GM19463 (cell line): ENCODE measurements around the gene CATSPERB.
"Not testable (repeated sequence)": the region's sequence is repeated elsewhere in the genome, so short reads cannot be mapped to it uniquely, and the experiment has no call there.

Experiments used
- ATAC-seq: cut with Tn5 transposase; IDR thresholded peaks from one replicate; pipeline ENCODE4 v1.9.1; 2021; ENCODE audit warnings: mild to moderate bottlenecking, moderate library complexity; ENCODE audit not compliant: unreplicated experiment

The CATSPERB gene

DNA sequence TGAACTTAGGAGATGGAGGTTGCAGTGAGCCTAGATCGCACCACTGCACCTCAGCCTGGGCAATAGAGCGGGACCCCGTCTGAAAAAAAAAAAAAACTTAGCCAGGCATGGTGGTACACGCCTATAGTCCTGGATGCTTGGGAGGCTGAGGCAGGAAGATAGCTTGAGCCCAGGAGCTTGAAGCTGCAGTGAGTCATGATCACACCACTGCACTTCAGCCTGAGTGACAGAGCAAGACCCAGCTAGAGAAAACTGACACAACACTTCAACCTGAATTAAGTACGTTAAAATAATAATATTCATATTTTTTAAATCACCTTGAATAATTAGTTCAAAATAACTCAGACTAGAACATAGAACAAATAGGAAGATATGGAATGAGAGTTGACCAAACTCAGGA is 5.7 kb upstream of the CATSPERB start:
- no peak for ATAC-seq

DNA sequence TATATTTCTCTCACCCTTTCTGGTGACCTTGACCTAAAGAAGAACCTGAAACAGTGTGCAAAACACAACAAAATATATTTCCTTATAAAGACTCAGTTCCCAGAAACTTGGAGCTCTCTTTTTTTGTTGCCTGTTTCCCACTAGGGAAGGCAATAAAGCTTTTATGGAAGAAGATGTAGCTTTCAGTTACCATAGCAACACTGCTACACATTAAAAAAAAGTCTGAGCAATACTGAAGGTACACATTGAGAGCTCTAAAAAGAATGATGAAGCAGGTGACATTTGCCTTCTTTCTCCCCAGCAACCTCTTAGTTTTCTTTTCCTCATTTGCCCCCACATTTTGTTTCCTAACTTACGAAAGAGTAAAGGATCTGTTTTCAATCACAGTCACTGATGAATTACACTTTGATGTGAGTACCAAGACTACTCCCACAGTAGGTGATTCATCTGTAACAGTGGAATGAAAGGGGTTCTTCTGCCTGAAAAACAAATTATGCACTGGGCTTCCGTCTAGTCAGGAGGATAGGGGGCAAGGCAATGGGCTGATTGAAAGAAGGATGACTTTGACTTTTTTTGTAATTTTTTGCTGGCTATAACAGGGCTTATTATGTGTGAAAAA is 1.1 kb upstream of the CATSPERB start:
- ATAC-seq: no peak

DNA sequence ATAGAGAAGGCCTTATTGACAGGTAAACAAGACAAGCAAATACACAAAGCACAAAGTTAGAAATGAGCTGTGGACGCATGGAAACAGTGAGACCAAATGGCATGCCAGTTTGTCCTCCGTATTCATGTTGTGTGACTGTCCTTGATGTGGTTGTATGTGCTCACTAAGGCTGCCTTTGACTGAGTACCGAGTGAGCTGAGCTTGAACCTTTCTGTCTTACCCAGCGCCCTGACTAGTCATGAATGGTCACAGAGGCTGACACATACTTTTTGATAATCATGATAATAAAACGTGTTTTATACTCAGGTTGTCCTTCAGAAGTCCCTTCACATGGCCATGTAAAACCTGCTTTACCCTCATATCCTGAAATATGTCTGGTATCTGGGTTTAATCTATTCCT is 553 bp upstream of the CATSPERB start:
- no peak for ATAC-seq

DNA sequence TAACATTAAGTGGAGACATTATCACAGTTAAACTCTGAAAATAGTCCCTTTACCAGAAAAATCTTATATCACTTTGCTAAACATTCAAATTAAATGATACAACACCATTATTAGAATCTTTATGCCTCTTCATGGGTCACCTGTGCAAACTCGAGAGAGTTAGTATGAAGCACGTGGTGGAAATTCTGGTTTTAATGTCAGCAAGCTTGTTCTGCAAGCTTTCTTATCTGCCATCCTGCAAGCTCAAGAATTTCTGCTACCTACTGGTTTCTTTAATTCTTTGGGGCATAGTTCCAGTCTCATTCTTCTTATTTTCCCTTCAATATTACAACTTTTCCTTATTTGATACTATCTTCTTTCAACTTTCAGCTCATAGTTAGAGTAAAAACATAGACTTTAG is 868 bp downstream of the CATSPERB start:
- no peak for ATAC-seq

DNA sequence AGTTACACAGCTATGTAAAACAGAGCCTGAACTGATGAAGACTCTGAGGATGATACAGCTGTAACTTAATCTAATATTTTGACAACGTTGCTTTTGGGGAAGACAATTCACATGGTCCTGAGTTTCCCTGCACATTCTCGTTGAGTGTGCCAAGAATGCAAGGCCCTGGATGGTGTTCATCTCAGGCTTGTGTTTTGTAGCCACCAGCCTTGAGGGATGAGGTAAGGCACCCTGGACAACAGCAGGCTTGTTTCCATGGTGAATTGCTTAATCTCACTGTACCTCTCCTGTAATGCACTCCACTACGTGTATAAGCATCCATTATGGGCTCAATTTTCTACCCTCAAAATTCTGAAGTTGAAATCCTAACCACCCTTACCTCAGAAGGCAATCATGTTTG is 2.1 kb downstream of the CATSPERB start:
- no peak for ATAC-seq

DNA sequence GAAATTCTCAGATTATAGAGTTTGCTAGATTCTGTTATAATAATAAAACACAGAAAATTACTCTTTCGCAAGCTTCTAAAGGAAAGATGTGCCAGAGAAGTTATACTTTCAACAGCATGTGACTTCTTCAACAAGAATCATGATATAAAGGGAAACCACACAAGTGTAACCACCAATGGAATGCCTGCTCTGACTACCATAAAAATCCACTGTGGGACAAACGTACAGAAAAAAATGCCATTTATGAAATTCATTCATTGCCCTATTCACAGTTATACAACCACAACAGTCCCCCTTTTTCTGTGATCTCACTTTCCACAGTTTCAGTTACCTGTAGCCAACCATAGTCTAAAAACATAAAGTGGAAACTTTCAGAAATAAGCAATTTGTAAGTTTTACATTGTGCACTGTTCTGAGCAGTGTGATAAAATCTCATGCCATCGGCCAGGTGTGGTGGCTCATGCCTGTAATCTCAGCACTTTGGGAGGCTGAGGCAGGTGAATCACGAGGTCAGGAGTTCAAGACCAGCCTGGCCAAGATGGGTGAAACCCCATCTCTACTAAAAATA is 3.2 kb downstream of the CATSPERB start:
- ATAC-seq: no peak

DNA sequence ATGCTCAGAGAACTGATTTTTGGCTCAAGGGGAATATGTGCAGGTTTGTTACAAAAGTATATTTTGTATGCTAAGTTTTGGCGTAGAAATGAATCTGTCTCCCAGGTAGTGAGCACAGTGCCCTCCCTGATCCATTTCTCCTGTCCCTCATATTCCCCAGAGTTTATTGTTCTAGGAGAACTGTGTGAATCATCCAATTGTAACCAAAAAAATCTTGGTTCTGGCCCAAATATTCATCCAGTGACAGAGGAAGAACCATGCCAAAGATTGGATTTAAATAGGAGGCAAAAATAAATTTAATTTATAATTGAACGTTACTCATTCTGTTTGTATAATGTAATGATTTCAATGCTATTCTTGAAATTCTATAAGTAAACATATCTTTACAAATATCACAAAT is 4.8 kb downstream of the CATSPERB start:
- no peak for ATAC-seq

DNA sequence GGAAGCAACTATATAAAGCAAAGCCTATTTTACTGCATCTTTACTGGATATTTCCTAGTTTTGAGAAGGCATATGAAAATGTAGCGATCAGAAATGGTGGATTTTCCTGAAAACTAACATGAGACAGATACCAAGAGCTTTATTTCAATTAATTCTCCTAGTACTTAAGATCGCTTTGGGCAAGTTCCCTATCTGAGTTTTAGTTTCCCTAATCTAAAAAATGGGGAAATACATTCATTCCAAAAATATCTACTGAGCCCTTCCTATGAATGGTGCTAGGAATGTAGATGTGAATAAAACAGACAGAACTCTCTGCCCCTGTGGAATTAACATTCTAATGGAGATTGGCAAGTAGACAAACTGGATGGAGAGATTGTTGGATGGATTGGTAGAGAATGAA is 8.4 kb downstream of the CATSPERB start:
- ATAC-seq: no peak

DNA sequence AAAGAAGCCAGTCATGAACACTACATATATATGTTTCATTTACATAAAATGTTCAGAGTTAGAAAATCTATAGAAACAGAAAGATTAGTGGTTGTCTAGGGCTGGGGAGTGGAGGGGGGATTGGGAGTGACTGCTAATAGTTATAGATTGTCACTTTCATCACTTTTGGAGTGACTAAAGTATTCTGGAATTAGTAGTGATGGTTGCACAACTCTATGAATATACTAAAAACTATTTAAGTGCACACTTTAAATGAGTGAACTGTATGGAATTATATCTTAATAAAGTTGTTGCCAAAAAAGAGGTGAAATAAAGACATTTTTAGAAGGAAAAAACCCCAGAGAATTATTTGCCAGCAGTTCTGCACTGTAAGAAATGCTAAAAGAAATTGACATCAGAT is 9.5 kb downstream of the CATSPERB start:
- ATAC-seq: no peak

DNA sequence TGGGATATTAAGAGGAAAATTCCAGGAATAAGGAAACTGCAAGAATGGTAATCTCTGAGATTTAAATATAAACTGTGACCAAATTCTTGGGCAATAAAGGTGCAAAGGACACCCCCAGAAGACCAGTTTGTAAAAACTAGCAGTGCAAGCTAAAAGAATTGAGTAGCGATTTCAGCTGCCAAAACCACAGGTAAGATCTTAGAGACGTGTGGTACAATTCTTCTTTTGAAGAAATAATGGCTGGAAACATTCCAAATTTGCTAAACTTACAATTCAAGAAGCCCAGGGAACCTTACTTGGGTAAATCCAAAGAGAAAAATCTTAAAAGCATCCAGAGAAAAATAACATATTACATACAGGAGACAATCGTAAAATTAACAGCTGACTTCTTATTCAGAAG is 12.0 kb downstream of the CATSPERB start:
- ATAC-seq: no peak

DNA sequence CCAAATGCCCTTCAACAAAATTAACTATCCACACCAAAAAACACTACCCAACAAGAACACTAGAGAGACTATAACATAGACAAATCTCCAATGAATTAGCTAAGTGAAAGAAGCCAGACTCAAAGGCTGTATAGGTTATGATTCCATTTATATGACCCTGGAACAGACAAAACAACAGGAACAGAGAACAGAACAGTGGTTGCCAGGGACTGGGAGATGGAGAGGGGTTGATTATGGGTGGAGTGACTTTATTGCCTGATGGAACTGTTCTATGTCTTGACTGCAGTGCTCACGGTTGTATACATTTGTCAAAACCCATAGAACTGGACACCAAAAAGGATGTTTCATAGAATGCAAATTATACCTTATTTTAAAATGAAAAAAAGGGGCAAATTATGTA is 14.9 kb downstream of the CATSPERB start:
- no peak for ATAC-seq

DNA sequence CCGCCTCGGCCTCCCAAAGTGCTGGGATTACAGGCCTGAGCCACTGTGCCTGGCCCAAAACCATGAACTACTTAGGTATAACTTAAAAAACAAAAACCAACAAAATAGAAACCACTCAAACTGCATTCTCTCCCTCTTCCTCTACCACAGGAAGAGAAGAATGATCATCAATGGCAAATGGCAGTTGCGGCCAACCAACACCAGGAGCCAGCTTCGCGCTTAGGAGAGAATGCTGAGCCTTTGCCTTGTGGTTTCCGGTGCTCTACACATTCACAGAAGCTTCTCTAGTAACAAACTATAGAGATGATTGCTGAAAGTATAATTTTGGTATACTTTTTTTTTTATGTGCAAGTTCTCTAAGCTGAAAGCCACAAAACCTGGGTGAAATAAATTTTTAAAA is 17.1 kb downstream of the CATSPERB start:
- ATAC-seq: no peak

DNA sequence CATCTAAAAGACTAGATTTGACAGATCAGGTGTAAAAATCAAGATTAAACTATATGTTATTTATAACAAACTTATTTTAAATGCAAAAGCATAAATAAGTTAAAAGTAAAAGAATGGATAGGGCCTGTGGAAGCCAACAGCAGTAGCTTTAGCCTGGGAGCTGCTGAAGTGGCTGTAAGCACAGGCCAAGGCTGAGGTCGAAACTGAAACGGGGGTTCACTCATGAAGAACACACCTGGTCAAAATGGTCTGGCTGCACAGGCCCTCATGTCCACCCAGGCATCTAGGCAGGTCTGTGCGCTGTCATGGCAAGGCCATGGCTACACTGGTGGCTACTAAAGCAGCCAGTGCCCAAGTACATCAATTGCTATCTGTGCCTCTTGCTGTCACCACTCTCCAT is 23.1 kb downstream of the CATSPERB start:
- no peak for ATAC-seq

DNA sequence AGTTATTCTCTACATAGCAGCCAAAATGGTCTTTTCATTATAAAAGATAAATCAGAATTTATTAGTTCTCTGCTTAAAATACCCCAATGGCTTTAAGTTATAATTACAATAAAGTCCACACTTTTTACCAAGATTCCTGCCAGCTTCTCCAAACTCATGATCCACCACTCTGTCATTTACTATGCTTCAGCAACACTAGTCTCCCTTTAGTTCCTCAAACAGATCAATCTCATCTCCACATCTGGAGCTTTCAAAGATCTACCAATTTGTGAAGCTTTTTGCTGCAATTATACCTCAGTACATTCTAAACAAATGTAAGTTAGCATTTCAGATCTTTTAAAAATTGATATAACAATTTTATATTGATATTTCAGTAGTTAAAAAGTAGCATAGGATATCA is 24.9 kb downstream of the CATSPERB start:
- ATAC-seq: no peak

DNA sequence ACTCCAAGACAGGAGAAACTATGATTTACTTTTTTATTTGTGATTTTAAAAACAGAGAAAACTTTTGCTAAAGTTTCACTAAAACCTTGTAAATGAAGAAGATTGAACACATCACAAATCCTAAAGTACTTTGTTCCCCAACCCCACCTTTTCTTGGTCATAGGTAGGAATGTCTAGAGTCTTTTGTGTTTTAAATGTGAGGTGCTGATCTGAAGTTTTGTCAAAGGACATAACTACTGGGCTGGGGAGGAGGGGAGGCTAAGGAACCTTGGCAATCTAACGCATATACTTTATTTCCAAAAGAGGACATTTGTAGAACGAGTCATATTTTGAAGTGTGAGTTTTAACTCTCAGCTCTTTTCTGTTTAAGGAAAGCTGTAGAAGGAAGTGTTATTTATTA is 37.2 kb downstream of the CATSPERB start:
- ATAC-seq: no peak

DNA sequence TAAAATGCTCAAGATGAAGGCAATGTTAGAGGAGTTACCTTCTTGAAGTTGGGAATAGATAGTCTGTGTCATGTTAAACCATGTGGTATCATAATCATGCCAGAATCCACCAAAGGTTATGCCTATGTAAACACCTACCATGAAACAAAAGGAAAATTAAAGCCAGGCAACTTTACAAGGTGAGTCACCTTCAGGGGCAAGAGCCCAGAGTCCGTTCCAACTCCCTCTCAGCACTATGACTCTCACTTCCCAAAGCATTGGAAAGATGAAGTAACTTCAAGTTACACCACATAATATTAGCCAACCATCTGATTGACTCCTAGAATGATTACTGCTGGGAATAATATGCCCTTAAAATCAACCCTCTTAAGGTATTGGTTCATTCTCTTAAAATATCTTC is 38.5 kb downstream of the CATSPERB start:
- ATAC-seq: no peak

DNA sequence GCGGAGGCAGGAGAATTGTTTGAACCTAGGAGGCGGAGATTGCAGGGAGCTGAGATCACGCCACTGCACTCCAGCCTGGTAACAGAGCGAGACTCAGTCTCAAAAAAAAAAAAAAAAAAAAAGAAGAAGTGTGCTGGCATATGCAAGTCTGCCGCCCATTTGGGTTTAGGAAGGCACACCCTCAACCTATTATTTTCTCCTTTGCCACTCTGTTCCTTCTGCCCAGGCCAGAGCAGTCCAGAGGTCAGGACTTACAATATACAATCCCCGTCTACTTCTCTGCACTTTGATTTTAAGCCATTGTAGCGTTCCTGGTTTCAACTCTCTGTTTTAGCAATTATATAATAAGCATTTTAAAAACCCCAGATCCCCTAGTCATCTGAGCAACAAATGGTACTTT is 39.8 kb downstream of the CATSPERB start:
- no peak for ATAC-seq

DNA sequence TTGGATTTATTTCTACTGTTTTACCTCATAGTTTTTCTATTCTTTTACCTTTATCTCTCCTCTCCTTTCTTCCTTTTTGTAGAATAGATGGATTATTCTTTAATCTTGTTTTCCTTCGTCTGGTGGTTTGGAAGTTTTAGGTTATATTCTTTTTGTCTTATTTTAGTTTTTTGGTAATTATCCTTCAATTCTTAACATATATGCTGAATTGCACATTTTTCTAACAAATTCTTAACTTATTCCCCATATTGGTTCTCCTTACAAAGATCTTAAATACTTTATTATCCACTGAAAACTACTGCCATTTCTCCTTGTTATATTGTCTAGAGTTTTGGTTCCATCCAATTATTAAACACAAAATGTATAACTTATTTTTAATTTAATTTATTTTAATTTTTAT is 42.3 kb downstream of the CATSPERB start:
- no peak for ATAC-seq

DNA sequence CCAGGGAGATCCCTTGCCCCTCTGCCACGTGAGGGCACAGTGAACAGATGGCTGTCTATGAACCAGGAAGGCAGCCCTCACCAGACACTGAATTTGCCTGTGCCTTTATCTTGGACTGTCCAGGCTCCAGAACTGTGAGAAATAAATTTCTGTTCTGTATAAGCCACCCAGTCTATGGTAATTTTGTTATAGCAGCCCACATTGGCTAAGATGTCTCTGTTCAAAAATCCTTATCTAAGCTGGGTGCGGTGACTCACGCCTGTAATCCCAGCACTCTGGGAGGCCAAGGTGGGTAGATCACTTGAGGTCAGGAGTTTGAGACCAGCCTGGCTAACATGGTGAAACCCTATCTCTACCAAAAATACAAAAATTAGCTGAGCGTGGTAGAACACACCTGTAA is 44.5 kb downstream of the CATSPERB start:
- ATAC-seq: not testable (repeated sequence)

DNA sequence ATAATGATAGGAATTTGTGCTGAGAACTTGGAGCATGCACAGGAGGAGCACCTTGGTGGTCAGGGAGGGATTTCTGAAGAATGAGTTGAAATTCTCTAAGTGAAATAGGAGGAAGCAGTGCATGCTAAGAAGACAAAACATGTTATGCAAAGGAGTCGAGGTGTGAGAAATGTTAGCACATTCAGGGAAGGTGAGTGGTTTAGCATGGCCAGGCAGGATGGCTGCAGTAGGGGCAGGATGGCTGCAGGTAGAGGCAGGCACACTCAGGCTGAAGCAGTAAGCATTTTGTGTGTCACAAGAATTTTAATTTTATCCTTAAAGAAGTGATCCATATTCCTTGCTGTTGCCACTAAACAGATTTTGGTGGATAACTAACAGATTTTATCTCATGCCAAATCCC is 46.3 kb downstream of the CATSPERB start:
- no peak for ATAC-seq

DNA sequence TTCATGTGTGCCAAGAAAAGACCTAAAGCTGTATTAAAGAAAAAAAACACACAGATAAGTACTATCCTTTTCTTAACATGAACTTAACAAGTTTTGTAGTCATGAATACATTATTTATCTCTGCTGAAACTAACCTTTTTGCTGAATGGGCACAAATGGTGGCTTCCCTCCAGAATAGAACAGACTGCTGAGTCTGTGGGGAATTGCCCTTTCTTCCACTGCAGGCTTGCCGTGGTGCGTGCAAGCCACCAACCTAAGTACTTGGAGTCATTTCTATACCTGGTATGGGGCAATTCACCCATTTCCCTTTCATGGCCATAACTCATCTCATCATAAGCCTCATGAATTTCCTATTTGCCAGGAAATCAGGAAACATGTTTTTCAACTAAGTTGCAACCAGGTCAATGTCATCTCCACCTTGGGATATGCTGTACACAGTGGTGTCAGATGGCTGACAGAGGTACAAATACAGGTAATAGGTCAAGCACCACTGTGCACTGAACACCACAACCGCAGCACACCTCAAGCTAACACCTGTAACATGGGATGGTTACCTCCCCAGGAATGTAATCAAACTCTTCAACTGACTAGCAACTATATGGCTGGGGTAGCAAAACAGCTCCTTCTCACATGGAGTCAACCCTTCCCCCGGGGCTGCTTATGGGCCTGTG is 49.9 kb downstream of the CATSPERB start:
- ATAC-seq: no peak

DNA sequence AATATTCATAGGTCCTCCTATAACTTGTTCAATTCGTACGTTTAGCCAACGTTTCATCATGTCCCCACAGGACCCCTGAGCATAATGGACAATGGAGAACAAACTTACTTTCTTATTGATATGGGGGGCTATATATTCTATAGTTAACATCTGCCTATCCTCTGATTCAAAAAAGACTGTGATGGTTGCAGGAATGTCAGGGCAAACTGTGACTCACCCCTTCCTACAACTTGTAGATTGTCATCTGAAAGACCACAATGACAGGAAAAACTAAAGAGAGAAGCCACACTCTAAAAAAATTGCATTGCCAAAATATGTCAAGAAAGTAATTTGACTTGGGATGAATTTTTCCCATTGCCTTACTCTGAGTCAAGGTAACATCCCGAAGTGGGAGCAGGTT is 50.8 kb downstream of the CATSPERB start:
- ATAC-seq: no peak

DNA sequence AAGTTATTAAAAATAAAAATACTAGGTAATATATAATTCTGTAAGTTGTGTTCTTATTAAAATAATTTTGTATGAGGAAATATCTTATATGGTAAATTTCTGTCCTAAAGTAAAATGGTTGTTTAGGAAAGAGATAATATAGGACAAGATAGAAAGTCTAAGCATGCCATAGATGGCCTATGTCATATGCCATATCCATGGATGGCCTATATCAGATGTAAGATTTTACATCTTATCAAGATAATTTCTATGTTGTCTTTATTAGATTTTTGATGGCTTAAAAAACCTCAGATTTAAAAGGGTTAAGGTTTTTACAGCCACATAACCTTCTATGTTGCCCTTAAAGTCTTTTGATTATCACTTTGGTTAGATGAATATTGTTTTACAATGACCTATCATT is 52.6 kb downstream of the CATSPERB start:
- no peak for ATAC-seq
